Dermis blood vessel endothelial cell (primary cell): Measurements from ENCODE around the gene KLHL5. TPM values are rescaled to one million over a fixed set of nuclear protein-coding genes. Genes with fewer than 3 reads are reported as not detected.
A peak's percentile ranks its signal among the peaks of the same experiment; 100 is the strongest.
"Not testable (repeated sequence)": the region's sequence is repeated elsewhere in the genome, so short reads cannot be mapped to it uniquely, and the experiment has no call there.

Source experiments
- DNase-seq: peaks from one replicate; pipeline ENCODE4 v3.0.0; 2010
- total RNA-seq: library from RNA; depleted of rRNA; stranded (reverse); fragments of >200 nt; gene quantifications from 2 replicates; pipeline ENCODE4 v1.2.3, GENCODE V29; 2014

The KLHL5 gene
- 119 and 131 TPM in 2 replicates for total RNA-seq

- no peak for DNase-seq
Observed at GRCh38 chr4:39062094-39062769, at the start of gene KLHL5. Gene KLHL5, plus strand, starts transcription at chr4:39062232. Its CDS starts 421 bp downstream, at chr4:39062653.

- DNase-seq, result no peak
Observed at GRCh38 chr4:39014028-39014427, 48.0 kb upstream of the KLHL5 start.

- peak; percentile 83 for DNase-seq
Observed at GRCh38 chr4:39020130-39020529, 41.9 kb upstream of the KLHL5 start.

GRCh38 chr4:39021631-39022030, 40.4 kb upstream of the KLHL5 start:
- DNase-seq, result no peak

- DNase-seq, result no peak
Observed at GRCh38 chr4:39022241-39022640, 39.8 kb upstream of the KLHL5 start.

GRCh38 chr4:39023059-39023458, 39.0 kb upstream of the KLHL5 start:
- DNase-seq, result no peak

GRCh38 chr4:39024311-39024865, 37.6 kb upstream of the KLHL5 start:
- DNase-seq, result no peak

GRCh38 chr4:39025552-39026085, 36.4 kb upstream of the KLHL5 start:
- peak; percentile 56 for DNase-seq

GRCh38 chr4:39026096-39026495, 35.9 kb upstream of the KLHL5 start:
- DNase-seq, result no peak

- DNase-seq, result no peak
Observed at GRCh38 chr4:39029752-39030694, 32.0 kb upstream of the KLHL5 start.

GRCh38 chr4:39030725-39031124, 31.3 kb upstream of the KLHL5 start:
- no peak for DNase-seq

GRCh38 chr4:39031590-39032020, 30.4 kb upstream of the KLHL5 start:
- DNase-seq, result not testable (repeated sequence)

GRCh38 chr4:39032218-39033085, 29.6 kb upstream of the KLHL5 start, which contains the start of gene TMEM156:
Gene TMEM156, minus strand, starts transcription at chr4:39032409. Its CDS starts 96 bp downstream, at chr4:39032313.
- DNase-seq, result peak; percentile 77

- peak; percentile 75 for DNase-seq
Observed at GRCh38 chr4:39036172-39036571, 25.9 kb upstream of the KLHL5 start.

GRCh38 chr4:39037491-39037825, 24.6 kb upstream of the KLHL5 start:
- DNase-seq, result peak; percentile 76

GRCh38 chr4:39037941-39038340, 24.1 kb upstream of the KLHL5 start:
- no peak for DNase-seq

- no peak for DNase-seq
Observed at GRCh38 chr4:39039108-39039507, 22.9 kb upstream of the KLHL5 start.

- DNase-seq, result no peak
Observed at GRCh38 chr4:39042366-39042765, 19.7 kb upstream of the KLHL5 start.

GRCh38 chr4:39043058-39043860, 18.8 kb upstream of the KLHL5 start:
- DNase-seq, result peak; percentile 69

GRCh38 chr4:39043861-39044363, 18.1 kb upstream of the KLHL5 start:
- DNase-seq, result peak; percentile 93

GRCh38 chr4:39044364-39044955, 17.6 kb upstream of the KLHL5 start:
- peak; percentile 97 for DNase-seq
